Thyroid gland (tissue), 4 donors: Measurements from ENCODE around the gene SP8. TPM values are rescaled to one million over a fixed set of nuclear protein-coding genes. Genes with fewer than 3 reads are reported as not detected.

Experiments
- DNase-seq, 2 donors: peaks; one replicate each; pipeline ENCODE4 v3.0.0-alpha.2; 2019
- H3K27ac ChIP-seq, 3 donors: fragments of 200-600 bp; sonication (generic); 1 replicate in 2 of 3; 2 replicates in 1 of 3; pipeline ENCODE4 v1.5.1; 2016 to 2019; ENCODE audit warnings: mild to moderate bottlenecking in 1 of 3, moderate library complexity in 1 of 3
- H3K27me3 ChIP-seq: fragments of 200-600 bp; sonication (generic); one replicate; pipeline ENCODE4 v1.5.1; 2019
- H3K36me3 ChIP-seq, 2 donors: fragments of 200-600 bp; sonication (generic); one replicate each; pipeline ENCODE4 v1.5.1; 2016 to 2019
- H3K4me1 ChIP-seq, 2 donors: fragments of 200-600 bp; sonication (generic); one replicate each; pipeline ENCODE4 v1.5.1; 2017 to 2019
- H3K4me3 ChIP-seq, 3 donors: fragments of 200-600 bp; sonication (generic); replicated peaks in 1 of 3; 1 replicate in 2 of 3; 2 replicates in 1 of 3; pipeline ENCODE4 v1.5.1; 2016; ENCODE audit warnings: mild to moderate bottlenecking in 1 of 3
- H3K9me3 ChIP-seq: fragments of 200-600 bp; sonication (generic); one replicate; pipeline ENCODE4 v1.5.1; 2017
- POLR2A ChIP-seq, 2 donors: fragments of 450-650 bp; IDR thresholded peaks; one replicate each; pipeline ENCODE4 v1.6.1; 2017; ENCODE audit warnings: antibody characterized with exemption in 2 of 2, mild to moderate bottlenecking in 2 of 2, moderate library complexity in 1 of 2
- WGBS, 2 donors: methylation state at CpG; one replicate each; pipeline ENCODE4 v1.1.5; 2017; 5-methylcytosine and 5-hydroxymethylcytosine counted together
- intact Hi-C: fragments of 100-400 bp; cut with DNase I; formaldehyde crosslinking; loops from one replicate; pipeline ENCODE4 v1.15.1; 2023
- total RNA-seq, 4 donors: library from RNA; depleted of rRNA; stranded (reverse); fragments of >200 nt; gene quantifications; one replicate each; pipeline ENCODE4 v1.2.3, GENCODE V29; 2016
- TF ChIP-seq, protein P1 (sequence below), 6 experiments: fragments of 200-600 bp in 3 of 6; fragments of 450-650 bp in 3 of 6; sonication (generic) in 3 of 6; IDR thresholded peaks; one replicate each; pipeline ENCODE4 v1.5.1; 2016 to 2019; ENCODE audit warnings: antibody characterized with exemption in 6 of 6, mild to moderate bottlenecking in 2 of 6, inconsistent platforms in 1 of 6, moderate library complexity in 1 of 6

The SP8 gene
- total RNA-seq, 4 donors from 2014 or later, result not detected

DNA sequence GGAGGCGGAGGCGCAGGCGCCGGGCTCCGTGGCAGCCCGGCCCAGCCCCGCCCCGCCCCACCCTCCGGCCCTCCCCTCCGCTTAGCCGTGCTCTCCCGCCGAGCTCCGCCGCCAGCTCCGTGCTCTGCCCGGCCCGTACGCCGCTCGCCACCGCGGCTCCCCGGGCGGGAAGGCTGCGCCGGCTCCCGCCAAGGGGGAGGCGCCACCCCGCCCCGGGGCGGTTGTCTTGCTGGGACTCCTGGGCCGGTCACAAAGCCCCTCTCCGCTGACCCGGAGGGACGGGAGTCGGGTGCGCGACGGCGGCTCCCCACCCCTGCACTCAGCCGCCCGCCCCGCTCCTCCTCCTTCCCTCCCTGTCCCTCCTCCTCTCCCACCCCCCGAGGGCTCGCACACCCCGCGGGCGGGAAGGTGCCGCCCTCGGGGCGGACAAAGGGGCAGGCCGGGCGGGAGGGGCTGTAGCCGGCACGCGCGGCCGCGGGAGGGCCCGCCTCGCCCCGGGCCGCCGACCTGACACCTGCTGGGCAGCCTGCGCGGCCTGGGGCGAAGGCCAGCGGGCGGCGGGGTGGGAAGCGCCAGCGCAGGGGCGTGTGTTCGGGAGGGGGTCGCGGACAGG lies 11.5 kb upstream of the SP8 start:
- peak in 1 of 2 donors; percentile 29 for DNase-seq
- intact Hi-C loops, result no loop called here
- Histone ChIP-seq H3K9me3 (no peaks in the 10 kb centered on the region), H3K4me1 (peaks cover 7 to 14% of the 10 kb centered on the region in 2 donors), H3K27ac (no peak overlapping the region), H3K4me3 (peak overlapping the region in 2 of 3 donors; percentile 17 to 41), H3K27me3 (peaks cover 47% of the 10 kb centered on the region), H3K36me3 (no peaks in the 10 kb centered on the region)
- whole genome bisulfite sequencing, 2 donors, result 0% methylated on average over 2 of the region's 77 CpGs; no CpG with 5 or more reads in 1 of the 2 donors
- no peak for TF ChIP-seq POLR2A (IDR thresholded peaks at IDR 0.05)
- TF ChIP-seq, protein P1, sequence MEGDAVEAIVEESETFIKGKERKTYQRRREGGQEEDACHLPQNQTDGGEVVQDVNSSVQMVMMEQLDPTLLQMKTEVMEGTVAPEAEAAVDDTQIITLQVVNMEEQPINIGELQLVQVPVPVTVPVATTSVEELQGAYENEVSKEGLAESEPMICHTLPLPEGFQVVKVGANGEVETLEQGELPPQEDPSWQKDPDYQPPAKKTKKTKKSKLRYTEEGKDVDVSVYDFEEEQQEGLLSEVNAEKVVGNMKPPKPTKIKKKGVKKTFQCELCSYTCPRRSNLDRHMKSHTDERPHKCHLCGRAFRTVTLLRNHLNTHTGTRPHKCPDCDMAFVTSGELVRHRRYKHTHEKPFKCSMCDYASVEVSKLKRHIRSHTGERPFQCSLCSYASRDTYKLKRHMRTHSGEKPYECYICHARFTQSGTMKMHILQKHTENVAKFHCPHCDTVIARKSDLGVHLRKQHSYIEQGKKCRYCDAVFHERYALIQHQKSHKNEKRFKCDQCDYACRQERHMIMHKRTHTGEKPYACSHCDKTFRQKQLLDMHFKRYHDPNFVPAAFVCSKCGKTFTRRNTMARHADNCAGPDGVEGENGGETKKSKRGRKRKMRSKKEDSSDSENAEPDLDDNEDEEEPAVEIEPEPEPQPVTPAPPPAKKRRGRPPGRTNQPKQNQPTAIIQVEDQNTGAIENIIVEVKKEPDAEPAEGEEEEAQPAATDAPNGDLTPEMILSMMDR (IDR thresholded peaks at IDR 0.05), result no peak

DNA sequence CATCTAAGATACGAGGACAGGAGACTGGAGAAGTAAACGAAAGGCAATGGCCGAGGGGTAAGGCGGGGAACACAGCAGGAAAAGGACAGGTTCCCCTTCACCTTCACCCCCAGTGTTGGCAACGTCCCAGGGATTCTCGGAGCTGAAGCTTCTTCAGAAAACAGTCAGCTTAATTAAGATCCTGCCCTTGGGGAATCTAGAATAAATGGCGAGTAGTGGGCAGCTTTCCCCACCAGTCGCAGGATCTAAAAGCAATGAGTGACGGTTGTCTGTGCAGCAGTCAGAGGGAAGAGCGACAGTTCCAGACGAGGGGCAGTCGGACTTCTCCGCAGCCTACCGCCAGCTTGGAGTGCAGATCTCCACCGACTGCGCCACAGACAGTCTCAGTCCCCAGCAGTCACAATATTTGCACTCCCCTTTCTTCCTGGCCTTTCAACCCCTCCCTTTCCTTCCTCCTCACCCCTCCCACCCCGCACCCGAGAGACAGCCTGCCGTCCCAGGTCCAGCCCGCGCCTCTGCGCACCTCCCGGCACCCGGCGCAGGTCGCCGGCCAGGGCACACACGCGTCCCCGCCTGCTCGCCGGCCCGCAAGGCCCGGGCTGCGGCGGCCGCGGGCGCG lies 10.9 kb upstream of the SP8 start:
- no peaks in the 10 kb centered on the region for H3K9me3 ChIP-seq
- H3K4me1 ChIP-seq, result peaks cover 7 to 14% of the 10 kb centered on the region in 2 donors
- H3K36me3 ChIP-seq, result no peaks in the 10 kb centered on the region
- H3K27me3 ChIP-seq, result peaks cover 53% of the 10 kb centered on the region
- peak overlapping the region in 1 of 3 donors; percentile 41 for H3K4me3 ChIP-seq
- H3K27ac ChIP-seq, result no peak overlapping the region
- 4 to 6% methylated on average over 27 to 29 of the region's 40 CpGs for WGBS, 2 donors
- no peak for DNase-seq
- intact Hi-C loops, result no loop called here
- TF ChIP-seq, protein P1 (IDR thresholded peaks at IDR 0.05), result no peak
- no peak for TF ChIP-seq POLR2A (IDR thresholded peaks at IDR 0.05)

DNA sequence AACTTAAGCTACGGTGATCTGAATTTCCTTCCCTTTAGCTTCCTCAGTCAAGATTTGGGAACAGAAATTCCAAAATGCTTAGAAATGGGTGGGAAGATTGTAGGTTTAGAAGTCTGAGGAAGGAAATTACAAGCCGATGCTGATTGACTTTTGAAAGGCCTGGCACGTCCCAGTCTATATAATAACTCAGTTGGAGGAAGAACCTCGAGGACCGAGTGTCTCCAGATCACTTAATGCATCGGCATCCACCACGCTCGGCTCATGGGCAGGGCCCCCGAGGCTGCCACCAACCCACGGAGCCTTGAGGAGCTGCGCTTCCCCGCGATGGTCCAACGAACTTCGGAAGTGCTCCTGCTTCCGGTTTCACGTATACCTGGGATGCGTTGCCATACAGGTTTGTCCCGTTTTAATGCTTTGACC lies 10.4 kb upstream of the SP8 start:
- H3K27me3 ChIP-seq, result peaks cover 53% of the 10 kb centered on the region
- no peak overlapping the region for H3K4me3 ChIP-seq
- H3K36me3 ChIP-seq, result no peaks in the 10 kb centered on the region
- no peak overlapping the region for H3K27ac ChIP-seq
- no peak for TF ChIP-seq POLR2A (IDR thresholded peaks at IDR 0.05)
- TF ChIP-seq, protein P1 (IDR thresholded peaks at IDR 0.05), result no peak
- intact Hi-C loops, result no loop called here
- 7 to 8% methylated on average over 14 to 19 of the region's 19 CpGs for WGBS, 2 donors
- H3K4me1 ChIP-seq, result peaks cover 7 to 14% of the 10 kb centered on the region in 2 donors
- DNase-seq, result no peak
- no peaks in the 10 kb centered on the region for H3K9me3 ChIP-seq

DNA sequence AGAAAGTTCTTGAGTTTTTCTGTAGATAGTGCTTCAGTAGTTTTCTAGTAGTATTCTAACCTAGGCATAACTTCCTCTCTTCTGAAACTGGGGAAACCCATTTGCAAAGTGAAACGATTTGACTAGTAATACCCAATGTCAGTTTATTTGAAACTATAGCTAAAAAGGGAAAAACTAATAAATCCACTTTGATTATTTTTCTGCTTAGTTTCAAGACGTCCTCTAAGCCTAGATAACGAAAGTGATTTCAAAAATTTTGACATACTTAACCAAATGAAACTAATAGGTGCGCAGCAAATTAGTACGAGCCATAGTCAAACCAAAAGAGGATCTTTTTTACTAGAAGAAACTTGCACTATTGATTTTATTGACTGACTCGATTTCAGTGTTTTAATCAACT lies 9.8 kb upstream of the SP8 start:
- Histone ChIP-seq H3K27ac (no peak overlapping the region), H3K9me3 (no peaks in the 10 kb centered on the region), H3K4me3 (no peak overlapping the region), H3K4me1 (peaks cover 7 to 14% of the 10 kb centered on the region in 2 donors), H3K36me3 (no peaks in the 10 kb centered on the region), H3K27me3 (peaks cover 56% of the 10 kb centered on the region)
- no peak for DNase-seq
- WGBS, 2 donors, result 15 to 16% methylated on average over 6 of the region's 6 CpGs
- TF ChIP-seq POLR2A (IDR thresholded peaks at IDR 0.05), result no peak
- TF ChIP-seq, protein P1 (IDR thresholded peaks at IDR 0.05), result no peak
- intact Hi-C loops, result no loop called here

DNA sequence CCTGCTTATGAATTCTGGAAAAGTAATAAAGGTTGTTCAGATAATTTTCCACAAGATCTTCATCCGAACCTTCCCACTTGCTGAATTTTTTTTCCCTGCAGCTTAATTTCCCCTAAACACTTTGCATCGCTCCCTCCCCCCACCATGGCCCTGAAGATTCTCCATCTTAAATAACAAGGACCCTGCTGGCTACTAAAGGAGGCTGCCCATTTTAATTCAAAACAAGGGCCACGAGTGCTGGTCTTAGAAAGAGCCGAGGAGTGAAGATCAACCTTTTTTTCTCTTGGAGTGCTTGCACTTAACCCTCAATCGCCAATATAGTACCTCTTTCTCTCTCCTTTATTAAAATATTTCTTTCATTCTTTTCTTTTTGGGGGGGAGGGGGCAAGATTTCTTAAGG lies 9.2 kb upstream of the SP8 start:
- H3K27ac ChIP-seq, result no peak overlapping the region
- WGBS, 2 donors, result 9 to 10% methylated on average over 5 of the region's 5 CpGs
- H3K4me1 ChIP-seq, result peaks cover 7 to 14% of the 10 kb centered on the region in 2 donors
- TF ChIP-seq, protein P1 (IDR thresholded peaks at IDR 0.05), result no peak
- TF ChIP-seq POLR2A (IDR thresholded peaks at IDR 0.05), result no peak
- intact Hi-C loops, result no loop called here
- no peaks in the 10 kb centered on the region for H3K9me3 ChIP-seq
- H3K4me3 ChIP-seq, result no peak overlapping the region
- H3K27me3 ChIP-seq, result peaks cover 62% of the 10 kb centered on the region
- no peak for DNase-seq
- H3K36me3 ChIP-seq, result no peaks in the 10 kb centered on the region
